ENCODE measurements around the gene PITPNM1.

The PITPNM1 gene

GRCh38 chr11:67523556-67524479 is 18.7 kb upstream of the PITPNM1 start:
- Histone ChIP-seq H3K79me2 (ENCODE audit: insufficient read depth, low read depth) (no peaks in the 10 kb centered on the region), H3K27ac (no peak overlapping the region), H3K36me3 (ENCODE audit: insufficient read depth) (no peaks in the 10 kb centered on the region), H4K20me1 (ENCODE audit: insufficient read depth) (no peaks in the 10 kb centered on the region), H3K4me1 (ENCODE audit: low read depth, poor library complexity, severe bottlenecking) (no peaks in the 10 kb centered on the region), H3K27me3 (ENCODE audit: insufficient read depth, low read depth) (peaks cover 21% of the 10 kb centered on the region; the same call in 1 of the 2 replicates), H3K4me3 (IDR thresholded peaks at IDR 0.05; ENCODE audit: insufficient read depth, low read depth, low read length) (no peak overlapping the region), H3K4me2 (no peak overlapping the region), H3K9ac (no peak overlapping the region), H2AFZ (ENCODE audit: low read depth) (no peak overlapping the region)
- TF ChIP-seq CTCF (conservative IDR thresholded peaks at IDR 0.05; ENCODE audit: low read depth, low read length): no peak

- H3K79me2 ChIP-seq (ENCODE audit: insufficient read depth, low read depth): no peaks in the 10 kb centered on the region
- no peaks in the 10 kb centered on the region for H3K4me1 ChIP-seq (ENCODE audit: low read depth, poor library complexity, severe bottlenecking)
- no peak within 1 kb of the TSS for H2AFZ ChIP-seq (ENCODE audit: low read depth)
- H3K4me3 ChIP-seq (IDR thresholded peaks at IDR 0.05; ENCODE audit: insufficient read depth, low read depth, low read length): no peak within 1 kb of the TSS
- H3K27ac ChIP-seq: no peak within 1 kb of the TSS
- no peaks in the 10 kb centered on the region for H3K36me3 ChIP-seq (ENCODE audit: insufficient read depth)
- H3K27me3 ChIP-seq (ENCODE audit: insufficient read depth, low read depth): peaks cover 21% of the 10 kb centered on the region; the same call in 1 of the 2 replicates
- H3K9ac ChIP-seq: no peak within 1 kb of the TSS
- no peak within 1 kb of the TSS for H3K4me2 ChIP-seq
- TF ChIP-seq CTCF (conservative IDR thresholded peaks at IDR 0.05; ENCODE audit: low read depth, low read length): no peak
- H4K20me1 ChIP-seq (ENCODE audit: insufficient read depth): no peaks in the 10 kb centered on the region
Measured at GRCh38 chr11:67522844-67523555, 17.8 kb upstream of the PITPNM1 start, which contains the start of gene CABP2. TSS of gene CABP2 (minus strand) at chr11:67523446. CDS start at chr11:67523326, 120 bp downstream.

- no peak overlapping the region for H3K4me3 ChIP-seq (IDR thresholded peaks at IDR 0.05; ENCODE audit: insufficient read depth, low read depth, low read length)
- H3K4me2 ChIP-seq: no peak overlapping the region
- no peaks in the 10 kb centered on the region for H3K4me1 ChIP-seq (ENCODE audit: low read depth, poor library complexity, severe bottlenecking)
- no peak overlapping the region for H2AFZ ChIP-seq (ENCODE audit: low read depth)
- no peaks in the 10 kb centered on the region for H4K20me1 ChIP-seq (ENCODE audit: insufficient read depth)
- no peaks in the 10 kb centered on the region for H3K36me3 ChIP-seq (ENCODE audit: insufficient read depth)
- no peak overlapping the region for H3K9ac ChIP-seq
- no peak overlapping the region for H3K27ac ChIP-seq
- TF ChIP-seq CTCF (conservative IDR thresholded peaks at IDR 0.05; ENCODE audit: low read depth, low read length): no peak
- no peaks in the 10 kb centered on the region for H3K79me2 ChIP-seq (ENCODE audit: insufficient read depth, low read depth)
- peaks cover 21% of the 10 kb centered on the region; the same call in 1 of the 2 replicates for H3K27me3 ChIP-seq (ENCODE audit: insufficient read depth, low read depth)
Measured at GRCh38 chr11:67522338-67522737, 17.2 kb upstream of the PITPNM1 start.

- TF ChIP-seq CTCF (conservative IDR thresholded peaks at IDR 0.05; ENCODE audit: low read depth, low read length): no peak
- H3K27ac ChIP-seq: no peak overlapping the region
- no peaks in the 10 kb centered on the region for H3K36me3 ChIP-seq (ENCODE audit: insufficient read depth)
- H3K27me3 ChIP-seq (ENCODE audit: insufficient read depth, low read depth): peaks cover 21% of the 10 kb centered on the region; the same call in 1 of the 2 replicates
- no peaks in the 10 kb centered on the region for H3K4me1 ChIP-seq (ENCODE audit: low read depth, poor library complexity, severe bottlenecking)
- no peak overlapping the region for H2AFZ ChIP-seq (ENCODE audit: low read depth)
- no peak overlapping the region for H3K4me3 ChIP-seq (IDR thresholded peaks at IDR 0.05; ENCODE audit: insufficient read depth, low read depth, low read length)
- no peak overlapping the region for H3K4me2 ChIP-seq
- no peaks in the 10 kb centered on the region for H3K79me2 ChIP-seq (ENCODE audit: insufficient read depth, low read depth)
- no peaks in the 10 kb centered on the region for H4K20me1 ChIP-seq (ENCODE audit: insufficient read depth)
- H3K9ac ChIP-seq: no peak overlapping the region
Measured at GRCh38 chr11:67521924-67522323, 16.8 kb upstream of the PITPNM1 start.

Measured in KMS-11 (cell line).